Activated CD4-positive, alpha-beta T cell treated with anti-CD3 and anti-CD28 coated beads for 1 hour (primary cell): ENCODE measurements around the gene FAM25G.
"Not testable (repeated sequence)": the region's sequence is repeated elsewhere in the genome, so short reads cannot be mapped to it uniquely, and the experiment has no call there.

ENCODE experiments used
- DNase-seq: peaks from one replicate; pipeline ENCODE4 v3.0.0-alpha.2; 2020

Gene FAM25G

GRCh38 chr10:47462577-47463358, 28.7 kb downstream of the FAM25G start:
- DNase-seq = not testable (repeated sequence)

GRCh38 chr10:47461261-47461687, 30.2 kb downstream of the FAM25G start:
- DNase-seq = not testable (repeated sequence)

GRCh38 chr10:47458466-47459154, 32.9 kb downstream of the FAM25G start:
- no peak for DNase-seq

- DNase-seq = no peak
Observed at GRCh38 chr10:47457826-47458225, 33.7 kb downstream of the FAM25G start.

- no peak for DNase-seq
Observed at GRCh38 chr10:47457528-47457820, 34.0 kb downstream of the FAM25G start.

- DNase-seq = no peak
Observed at GRCh38 chr10:47456794-47457527, 34.5 kb downstream of the FAM25G start.

- no peak for DNase-seq
Observed at GRCh38 chr10:47456079-47456785, 35.3 kb downstream of the FAM25G start.

- not testable (repeated sequence) for DNase-seq
Observed at GRCh38 chr10:47455350-47456078, 36.0 kb downstream of the FAM25G start.

GRCh38 chr10:47454780-47455058, 36.8 kb downstream of the FAM25G start:
- DNase-seq = no peak

GRCh38 chr10:47454008-47454779, 37.3 kb downstream of the FAM25G start:
- DNase-seq = no peak

GRCh38 chr10:47453141-47454007, 38.1 kb downstream of the FAM25G start:
- no peak for DNase-seq

- no peak for DNase-seq
Observed at GRCh38 chr10:47452495-47453140, 38.9 kb downstream of the FAM25G start.

- no peak for DNase-seq
Observed at GRCh38 chr10:47451998-47452494, 39.5 kb downstream of the FAM25G start.

- no peak for DNase-seq
Observed at GRCh38 chr10:47451273-47451997, 40.1 kb downstream of the FAM25G start.

GRCh38 chr10:47450442-47450841, 41.1 kb downstream of the FAM25G start:
- no peak for DNase-seq

- no peak for DNase-seq
Observed at GRCh38 chr10:47449979-47450378, 41.5 kb downstream of the FAM25G start.

- no peak for DNase-seq
Observed at GRCh38 chr10:47449102-47449978, 42.2 kb downstream of the FAM25G start.

- no peak for DNase-seq
Observed at GRCh38 chr10:47447705-47448104, 43.8 kb downstream of the FAM25G start.
